HT1080 (cell line): ENCODE measurements around the gene SYNE2. TPM values are rescaled to one million over a fixed set of nuclear protein-coding genes. Genes with fewer than 3 reads are reported as not detected.

ENCODE experiments used
- DNase-seq: peaks from one replicate; pipeline ENCODE4 v3.0.0-alpha.2; 2015; ENCODE audit warnings: low read depth
- total RNA-seq: library from RNA; depleted of rRNA; stranded (reverse); fragments of >200 nt; shearing (Covaris generic); gene quantifications from 2 replicates; pipeline ENCODE4 v1.2.3, GENCODE V29; 2014

SYNE2 gene
- total RNA-seq, 1 experiment from 2014 or later: 6.9 TPM

DNA sequence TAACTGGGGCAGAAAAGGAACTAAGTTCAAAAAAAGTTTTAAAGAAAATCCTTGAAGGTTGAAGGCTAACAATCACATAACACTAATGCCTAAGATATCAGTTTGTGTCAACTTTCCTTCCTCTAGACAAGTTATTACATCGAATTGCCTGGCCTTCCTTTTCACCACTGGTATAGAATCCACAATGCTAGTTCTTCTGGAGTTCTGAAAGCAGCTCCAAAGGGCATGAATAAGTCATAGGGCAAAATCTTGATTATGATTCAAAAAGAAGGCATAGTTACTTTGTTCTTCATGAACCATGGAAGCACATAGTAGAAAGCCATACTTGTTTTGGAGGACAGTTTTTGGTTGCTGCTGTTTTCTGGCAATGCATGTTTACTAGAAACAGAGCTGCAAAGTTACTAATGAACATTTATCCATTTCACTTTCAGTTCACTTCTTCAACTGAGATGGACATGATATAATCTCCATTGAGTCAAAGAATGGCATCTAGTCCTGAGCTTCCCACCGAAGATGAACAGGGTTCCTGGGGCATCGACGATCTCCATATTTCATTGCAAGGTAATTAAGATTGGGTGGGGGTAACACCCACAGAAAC, 56.0 kb downstream of the SYNE2 start:
- DNase-seq: no peak

DNA sequence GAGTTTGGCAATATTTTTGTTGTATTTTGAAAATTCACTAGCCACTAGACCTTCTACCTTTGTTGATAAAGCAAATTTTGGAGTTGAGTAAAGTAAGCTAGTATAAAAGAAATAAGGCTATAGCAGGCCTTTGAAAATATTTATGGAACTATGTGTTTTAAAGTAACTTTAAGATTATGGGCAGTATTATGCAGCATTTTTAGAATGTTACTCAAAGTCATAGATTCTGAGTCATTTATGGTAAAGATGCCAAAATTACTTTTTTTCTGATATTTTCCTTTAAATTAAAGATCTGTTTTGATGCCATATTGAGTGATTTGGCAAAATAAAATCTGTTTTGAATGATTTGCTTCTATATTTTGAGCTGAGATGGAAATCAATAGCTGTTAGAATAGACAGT, 57.2 kb downstream of the SYNE2 start:
- no peak for DNase-seq

DNA sequence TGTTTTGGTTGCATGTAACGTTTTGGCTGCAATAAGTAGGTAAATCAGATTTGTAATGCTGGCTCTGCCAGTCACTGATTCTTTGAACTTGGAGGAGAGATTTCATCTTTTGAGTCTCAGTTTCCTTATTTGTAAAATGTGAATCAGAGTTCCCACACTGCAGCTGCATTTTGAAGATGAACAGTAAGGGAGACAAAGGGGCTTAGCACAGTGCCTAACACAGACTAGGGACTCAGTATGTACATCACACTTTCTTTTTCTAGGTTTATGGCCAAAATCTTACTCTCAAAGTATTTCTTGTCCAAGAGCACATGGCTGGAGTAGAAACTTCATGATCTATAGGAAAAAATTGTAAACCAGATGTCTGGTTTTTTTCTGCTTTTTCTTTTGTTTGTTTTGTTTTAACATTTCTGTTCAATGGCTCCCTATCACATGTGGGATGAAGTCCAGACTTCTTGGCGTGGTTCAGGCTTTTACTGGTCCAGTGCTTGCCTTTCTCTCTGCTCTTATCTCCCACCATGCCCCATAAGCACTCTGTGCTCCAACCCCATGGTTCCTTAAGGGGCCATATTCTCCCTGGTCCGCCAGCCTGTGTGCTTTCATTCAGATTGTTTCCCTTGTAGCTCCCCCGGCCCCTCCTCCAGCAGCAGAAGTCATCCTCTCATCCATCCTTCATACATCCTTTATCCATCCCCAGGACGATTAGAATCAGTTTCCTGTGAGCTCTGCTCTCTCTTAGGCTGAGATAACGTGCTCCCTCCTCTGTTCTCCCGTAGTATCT, 58.0 kb downstream of the SYNE2 start:
- DNase-seq: no peak

DNA sequence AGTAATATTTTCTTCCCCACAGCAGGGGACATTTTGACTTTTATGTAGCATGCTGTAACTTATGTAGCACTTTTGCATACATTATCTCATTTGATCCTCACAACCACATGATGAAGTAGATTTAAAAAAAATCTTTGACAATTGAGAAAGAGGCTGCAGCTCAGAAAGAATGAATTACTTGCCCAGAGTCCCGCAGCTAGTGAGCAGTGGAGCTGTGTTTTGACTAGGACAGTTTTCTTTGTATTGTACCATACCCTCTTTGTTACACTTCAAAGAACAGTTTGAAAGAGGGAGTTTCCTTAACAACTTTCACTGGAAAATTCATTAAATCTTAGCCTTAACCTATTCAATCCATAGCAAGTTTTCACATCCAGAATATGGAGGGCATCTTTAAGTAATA, 58.6 kb downstream of the SYNE2 start:
- DNase-seq: no peak

DNA sequence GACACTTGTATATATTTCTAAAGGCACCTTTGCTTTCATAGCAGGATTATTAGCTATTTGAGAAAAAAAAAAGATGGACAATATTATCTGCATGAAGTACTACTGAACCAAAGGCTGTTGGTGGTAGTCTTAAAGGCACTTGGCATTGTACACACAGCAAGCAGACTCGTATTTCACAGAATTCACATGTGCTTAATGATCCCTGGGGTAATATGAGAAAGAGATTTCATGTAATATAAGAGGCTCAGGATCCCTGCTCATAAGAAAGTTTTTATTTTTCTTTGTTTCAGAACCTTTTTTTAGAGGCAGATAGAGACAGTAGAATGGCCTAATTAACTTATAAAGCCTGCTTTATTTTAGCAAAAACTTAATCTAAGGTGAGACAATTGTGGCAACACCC, 59.5 kb downstream of the SYNE2 start:
- DNase-seq: no peak

DNA sequence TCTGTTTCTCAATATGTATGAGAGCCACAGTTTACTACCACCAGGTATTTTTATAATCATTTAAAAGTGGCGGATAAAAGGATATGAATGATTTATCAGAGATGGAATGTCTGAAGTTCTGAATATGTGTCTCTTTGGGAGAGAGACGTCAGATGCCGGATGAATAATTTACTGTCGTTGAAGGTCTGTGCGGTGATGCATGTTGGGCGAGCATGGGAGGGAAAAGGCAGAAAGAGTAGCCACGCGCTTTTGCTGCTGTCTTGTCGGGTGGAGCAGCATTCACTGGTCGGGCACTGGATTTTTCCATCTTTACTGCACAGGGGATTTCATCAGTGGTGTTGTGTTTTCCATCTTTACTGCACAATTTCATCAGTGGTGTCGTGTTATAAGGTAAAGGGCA, 65.6 kb downstream of the SYNE2 start:
- no peak for DNase-seq

DNA sequence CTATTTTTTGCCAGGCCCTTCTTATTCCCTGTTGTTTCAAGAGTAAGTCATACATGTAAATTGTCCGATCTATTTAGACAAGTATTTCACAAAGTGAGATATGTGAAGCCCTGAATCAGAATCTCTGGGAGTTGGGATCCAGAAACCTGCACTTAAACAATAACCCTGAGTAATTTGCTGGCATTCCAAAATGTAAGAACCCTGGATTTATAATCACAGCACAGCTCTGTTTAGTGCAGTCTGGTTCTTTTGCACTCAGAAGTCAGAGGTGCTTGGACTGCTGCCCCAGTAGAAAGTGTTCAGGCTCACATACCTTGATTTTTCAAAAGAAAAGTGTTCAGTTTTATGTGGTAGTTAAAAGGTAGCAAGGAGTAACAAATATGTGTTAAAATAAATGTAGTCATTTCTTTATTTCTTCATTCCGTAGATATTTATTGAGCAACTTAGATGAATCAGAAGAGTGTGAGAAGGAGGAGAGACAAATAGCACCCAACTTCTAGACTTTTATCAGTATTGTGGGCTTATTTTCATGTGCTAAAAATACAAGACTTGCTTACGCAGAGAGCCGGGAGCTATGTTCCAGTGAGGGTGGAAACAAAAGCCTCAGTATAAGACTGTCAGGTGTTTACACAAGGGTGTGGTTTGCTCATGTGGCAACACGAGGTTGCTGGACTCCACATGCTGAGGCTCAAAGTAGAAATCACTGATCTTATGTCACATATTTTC, 70.1 kb downstream of the SYNE2 start:
- peak; percentile 19 for DNase-seq

DNA sequence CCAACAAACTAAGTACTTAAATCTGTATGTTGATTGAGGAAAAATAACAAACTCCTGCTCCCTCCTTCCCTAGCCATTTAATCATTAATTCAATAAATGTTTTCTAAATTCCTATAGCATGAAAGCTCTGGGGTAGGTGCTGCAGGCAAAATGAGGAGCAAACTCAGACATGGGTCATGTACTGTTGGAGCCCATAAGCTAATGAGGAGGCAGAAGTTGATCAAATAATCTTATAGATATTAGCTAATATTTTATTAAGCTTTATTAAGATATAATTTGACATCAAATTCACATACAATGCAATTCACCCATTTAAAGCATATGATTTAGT, 70.6 kb downstream of the SYNE2 start:
- no peak for DNase-seq

DNA sequence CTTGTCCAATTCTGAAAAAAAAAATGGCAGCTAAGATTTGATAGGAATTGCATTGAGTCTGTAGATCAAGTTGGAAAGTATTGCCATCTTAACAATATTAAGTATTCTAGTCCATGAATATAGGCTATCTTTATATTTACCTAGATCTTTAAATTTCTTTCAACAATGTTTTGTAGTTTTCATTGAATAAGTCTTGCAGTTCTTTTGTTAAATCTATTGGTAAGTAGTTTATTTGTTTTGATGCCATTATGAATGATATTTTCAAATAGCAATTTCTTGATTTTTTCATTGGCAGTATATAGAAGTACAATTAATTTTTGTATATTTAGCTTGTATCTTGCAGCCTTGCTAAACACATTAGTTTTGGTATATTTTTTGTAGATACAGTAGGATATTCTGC, 71.6 kb downstream of the SYNE2 start:
- DNase-seq: no peak

DNA sequence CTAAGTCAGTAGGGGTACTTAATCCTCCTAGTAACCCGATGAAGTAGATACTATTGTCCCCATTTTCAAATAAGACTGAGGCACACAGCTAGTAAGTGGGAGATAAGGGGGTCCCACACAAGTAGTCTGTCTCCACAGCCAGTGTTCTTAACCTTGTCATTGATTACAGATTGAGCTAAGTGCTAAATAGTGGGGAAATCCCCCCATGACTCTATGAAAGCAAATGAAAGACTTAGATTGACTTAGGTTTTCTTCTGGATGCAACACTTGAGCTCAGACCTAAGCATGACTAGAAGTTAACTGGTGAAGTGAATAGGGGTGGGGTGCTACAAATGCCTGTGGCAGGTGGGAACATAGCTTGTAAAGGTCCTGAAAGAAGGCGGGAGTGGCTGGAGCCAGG, 73.8 kb downstream of the SYNE2 start:
- no peak for DNase-seq

DNA sequence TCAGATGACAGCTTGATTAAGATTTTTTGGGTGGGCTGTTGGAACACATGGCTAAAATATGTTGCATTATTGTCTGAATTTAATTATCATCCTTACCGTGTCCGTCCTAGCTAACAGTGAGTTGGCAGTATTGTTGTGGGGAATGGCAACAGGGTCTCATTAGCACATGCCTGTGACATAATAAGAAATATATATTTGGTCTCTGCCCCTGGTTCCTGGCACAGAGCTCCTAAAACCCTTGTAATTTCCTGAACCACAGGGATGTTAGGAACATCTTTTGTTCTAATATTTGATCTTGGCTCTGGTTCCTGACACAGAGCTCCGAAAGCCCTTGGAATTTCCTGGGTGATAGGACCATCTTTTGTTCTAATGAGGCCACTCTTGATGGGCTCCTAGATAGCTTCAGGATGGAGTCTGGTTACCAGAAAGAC, 76.0 kb downstream of the SYNE2 start:
- DNase-seq: no peak

DNA sequence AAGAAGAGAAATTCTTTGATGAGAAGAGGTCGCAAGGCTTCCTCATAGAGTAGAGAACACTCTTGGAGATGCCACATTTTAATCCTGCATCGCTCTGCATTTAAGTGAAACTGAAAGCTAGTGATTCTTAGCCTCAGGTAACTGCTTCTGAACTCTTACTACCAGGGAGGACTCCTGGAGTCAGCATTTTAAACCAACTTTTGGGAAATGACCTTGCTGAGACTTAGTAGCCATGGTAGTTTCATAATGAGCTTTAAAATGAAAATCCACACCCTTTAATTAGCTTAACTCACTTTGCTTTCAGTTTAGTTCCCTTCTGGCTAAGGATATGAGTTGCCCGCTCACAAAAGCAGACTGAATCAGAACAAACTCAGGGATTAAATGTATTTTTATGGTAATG, 80.3 kb downstream of the SYNE2 start:
- DNase-seq: no peak

DNA sequence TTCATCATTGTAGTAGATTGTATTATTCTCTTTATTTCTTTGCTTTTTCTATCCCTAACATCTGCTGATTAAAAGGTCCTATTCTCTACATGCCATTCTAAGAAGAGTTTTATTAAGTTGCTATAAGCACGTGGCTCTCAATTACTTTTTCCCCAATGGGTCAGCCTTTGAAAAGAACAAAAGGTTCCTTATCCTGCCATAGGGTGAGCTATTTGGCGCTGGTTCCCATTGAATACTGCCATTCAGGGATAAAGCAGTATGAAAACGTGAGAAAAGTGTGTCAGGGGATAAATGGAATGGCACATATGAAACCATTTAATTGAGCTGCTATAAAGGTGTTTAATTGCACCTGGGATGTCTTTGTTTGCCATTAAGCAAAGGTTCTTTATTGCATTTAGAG, 80.9 kb downstream of the SYNE2 start:
- DNase-seq: no peak

DNA sequence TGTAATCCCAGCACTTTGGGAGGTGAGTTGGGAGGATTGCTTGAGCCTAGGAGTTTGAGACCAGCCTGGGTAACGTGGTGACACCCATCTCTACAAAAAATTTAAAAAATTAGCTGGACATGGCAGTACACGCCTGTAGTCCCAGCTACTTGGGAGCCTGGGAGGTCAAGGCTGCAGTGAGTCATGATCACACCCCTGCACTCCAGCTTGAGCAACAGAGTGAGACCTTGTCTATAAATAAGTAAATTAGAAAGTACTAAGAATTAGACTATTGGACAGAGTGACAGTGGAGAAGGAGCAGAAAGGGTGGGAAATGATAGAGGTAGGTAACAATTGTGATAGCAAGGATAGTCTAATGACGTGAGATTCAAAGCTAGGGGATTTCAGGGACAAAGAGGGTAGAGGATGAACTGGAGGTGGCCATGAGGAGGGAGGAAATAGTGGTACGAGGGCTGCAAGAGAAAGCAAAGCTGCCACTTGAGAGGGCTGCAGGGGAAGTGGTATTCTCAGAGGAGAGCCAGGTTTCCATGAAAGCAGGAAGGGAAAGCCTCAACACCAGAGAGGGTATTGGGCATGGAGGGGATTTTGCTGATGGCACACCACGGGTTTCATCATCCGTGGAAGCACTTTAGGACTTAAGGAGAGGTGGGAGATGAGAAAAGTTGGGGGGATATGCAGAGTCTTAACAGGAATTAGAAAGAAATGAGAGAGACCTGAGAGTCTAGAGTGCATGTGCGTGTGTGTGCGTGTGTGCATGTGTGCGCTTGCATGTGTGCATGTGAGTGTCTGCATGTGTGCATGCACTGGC, 85.6 kb downstream of the SYNE2 start:
- no peak for DNase-seq

DNA sequence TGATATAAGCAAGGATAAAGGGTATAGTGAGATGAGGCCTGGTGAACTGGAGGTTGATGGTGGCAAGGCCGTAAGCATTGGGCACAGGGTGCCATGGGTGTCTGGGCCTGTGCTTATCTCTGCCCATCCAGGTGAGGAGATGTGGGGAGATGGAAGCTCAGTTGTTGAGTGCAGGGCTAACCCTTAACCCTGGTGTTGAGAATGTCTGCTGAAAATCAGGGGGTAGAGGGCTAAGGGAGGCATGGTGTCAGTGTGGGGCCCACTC, 86.1 kb downstream of the SYNE2 start:
- no peak for DNase-seq

DNA sequence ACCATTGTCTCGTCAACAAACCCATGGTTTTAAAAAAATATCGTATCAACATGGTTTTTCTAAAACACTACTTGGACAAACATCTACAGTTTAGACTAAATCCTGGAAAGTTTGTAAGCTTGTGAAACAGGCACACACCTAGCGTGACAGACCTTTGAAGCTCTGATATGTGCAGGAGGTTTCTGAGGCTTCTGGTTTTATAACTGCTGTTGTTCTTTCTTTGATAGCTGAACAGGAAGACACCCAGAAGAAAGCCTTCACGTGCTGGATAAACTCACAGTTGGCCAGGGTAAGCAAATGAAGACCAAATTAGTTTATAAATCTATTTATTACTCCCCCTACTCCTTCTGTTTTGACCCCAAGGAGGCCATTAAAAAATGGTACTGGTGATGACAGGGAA, 87.6 kb downstream of the SYNE2 start:
- DNase-seq: no peak

DNA sequence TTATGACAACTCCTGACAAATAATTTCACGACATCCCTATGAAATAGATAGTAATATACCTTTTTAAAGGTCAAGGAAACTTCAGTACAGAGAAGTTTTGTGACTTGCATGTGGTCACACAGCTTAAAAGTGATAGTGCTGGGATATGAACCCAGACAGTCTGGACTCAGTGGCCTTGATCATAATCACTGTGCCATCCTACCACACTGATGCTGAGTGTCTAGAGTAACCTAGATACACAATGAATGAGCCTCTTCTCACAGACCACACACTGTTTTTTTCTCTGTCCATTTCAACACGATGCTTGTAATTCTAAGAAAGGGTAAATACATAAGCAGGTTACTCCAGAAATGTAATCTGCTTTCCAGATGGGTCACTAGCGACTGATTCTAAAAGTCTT, 88.2 kb downstream of the SYNE2 start:
- no peak for DNase-seq

DNA sequence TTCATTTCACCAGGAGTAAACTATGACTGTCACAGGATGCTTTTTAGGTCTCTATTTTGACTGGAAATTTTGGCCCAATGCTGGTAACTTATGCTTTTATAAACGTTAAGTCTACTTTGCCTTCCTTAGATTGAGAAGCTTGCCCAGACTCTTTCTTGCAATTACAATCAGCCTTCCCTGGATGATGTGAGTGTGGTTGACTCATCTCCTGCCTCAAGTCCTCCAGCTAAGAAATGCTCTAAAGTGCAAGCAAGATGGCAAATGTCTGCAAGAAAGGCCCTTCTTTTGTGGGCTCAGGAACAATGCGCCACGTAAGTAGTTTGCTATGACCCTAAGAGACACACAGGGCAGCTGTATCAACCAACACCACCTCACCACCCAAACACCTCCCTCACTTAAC, 96.9 kb downstream of the SYNE2 start:
- no peak for DNase-seq

DNA sequence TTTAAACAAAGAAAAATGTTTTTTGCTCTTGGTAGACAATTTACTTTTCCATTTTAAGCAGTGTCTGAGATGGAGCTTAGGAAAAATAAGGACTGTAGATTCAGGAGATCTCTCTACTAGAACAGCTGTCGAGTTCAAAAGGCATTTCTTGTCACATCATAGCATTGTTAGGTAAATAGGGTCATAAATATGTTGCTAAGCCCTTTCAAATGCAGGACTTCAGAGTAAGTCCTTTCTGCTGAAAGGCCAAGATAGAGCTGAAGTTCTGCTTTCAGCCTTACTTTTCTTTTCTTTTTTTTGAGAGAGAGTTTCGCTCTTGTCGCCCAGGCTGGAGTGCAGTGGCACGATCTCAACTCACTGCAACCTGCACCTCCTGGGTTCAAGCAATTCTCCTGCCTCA, 98.2 kb downstream of the SYNE2 start:
- no peak for DNase-seq

DNA sequence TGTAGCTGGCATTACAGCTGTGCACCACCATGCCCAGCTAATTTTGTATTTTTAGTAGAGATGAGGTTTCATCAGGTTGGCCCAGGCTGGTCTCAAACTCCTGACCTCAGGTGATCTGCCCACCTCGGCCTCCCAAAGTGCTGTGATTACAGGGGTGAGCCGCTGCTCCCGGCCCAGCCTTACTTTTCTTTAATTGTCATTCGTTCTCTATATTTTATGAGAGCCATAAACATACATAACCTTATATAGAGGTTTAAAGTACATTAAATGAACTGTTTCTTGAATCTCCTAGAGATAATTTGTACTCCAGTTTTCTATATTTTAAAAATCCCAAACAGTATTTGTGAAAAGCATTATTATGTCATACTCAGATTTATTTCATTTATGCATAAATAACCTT, 98.6 kb downstream of the SYNE2 start:
- no peak for DNase-seq

DNA sequence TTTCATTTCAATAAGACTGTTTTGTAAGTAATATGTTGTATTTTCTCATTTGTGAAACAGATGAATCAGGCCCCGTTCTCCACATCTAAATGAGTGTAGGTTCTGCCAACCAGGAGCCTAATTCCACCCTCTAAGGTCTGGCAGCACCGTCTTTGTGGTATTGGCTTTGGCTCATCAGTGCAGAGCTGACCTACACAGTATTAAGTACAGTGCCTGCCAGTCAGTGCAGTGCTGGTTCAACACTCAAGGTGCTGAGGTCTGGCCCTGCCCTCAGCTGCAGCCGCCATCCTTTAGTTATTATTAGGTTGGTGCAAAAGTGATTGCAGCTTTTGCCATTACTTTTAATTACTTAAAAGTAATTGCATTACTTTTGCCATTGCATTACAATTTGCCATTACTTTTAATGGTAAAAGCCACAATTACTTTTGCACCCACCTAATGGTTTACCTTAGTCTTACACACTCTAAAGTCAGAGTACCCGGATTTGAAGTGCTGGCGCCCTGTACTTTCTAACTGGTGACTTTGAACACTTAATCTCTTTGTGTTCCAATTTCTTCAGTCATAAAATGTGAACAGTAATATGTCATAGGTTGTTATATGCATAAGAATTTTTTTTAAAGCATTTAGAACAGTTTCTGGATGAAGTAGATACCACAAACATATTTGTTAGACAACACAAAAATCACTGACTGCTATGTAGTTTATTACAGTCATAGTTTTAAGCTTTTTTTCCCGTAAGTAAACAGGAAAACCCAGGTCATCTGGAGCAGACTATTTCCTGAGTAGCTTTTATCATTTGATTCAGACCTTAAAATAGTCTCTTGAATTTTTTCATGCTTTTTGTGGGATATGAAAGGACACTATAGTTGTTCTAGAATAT, 99.5 kb downstream of the SYNE2 start:
- no peak for DNase-seq
